A673 (cell line): ENCODE measurements around the gene KRTAP20-3. TPM values are rescaled to one million over a fixed set of nuclear protein-coding genes. Genes with fewer than 3 reads are reported as not detected.

Experiments used
- BruUV-seq: library from RNA; stranded (reverse); fragments of 400-500 nt; replicated peaks from 2 replicates; lab custom pipeline; 2021; lab: Mats Ljungman, UMichigan
- CTCF ChIA-PET: fragments of 300-600 bp; sonication (Branson Sonifier 250); formaldehyde crosslinking; loops from one replicate; lab custom pipeline; 2022; ENCODE audit warnings: antibody characterized with exemption; lab: Charles Lee
- POLR2A ChIA-PET: fragments of 300-600 bp; sonication (Branson Sonifier 250); formaldehyde crosslinking; loops from one replicate; lab custom pipeline; 2022; ENCODE audit warnings: antibody characterized with exemption; ENCODE audit not compliant: low non-redundant PET; lab: Charles Lee
- DNase-seq: peaks from one replicate; pipeline ENCODE4 v3.0.0-alpha.2; 2015; ENCODE audit warnings: low spot score
- H3K27ac ChIP-seq: fragments of 200-600 bp; sonication (generic); 2 replicates; pipeline ENCODE4 v1.5.1; 2016; ENCODE audit warnings: mixed run types, low read depth, mild to moderate bottlenecking, mixed read lengths, antibody characterized with exemption, low read length; ENCODE audit not compliant: poor library complexity, severe bottlenecking
- H3K27me3 ChIP-seq: fragments of 200-600 bp; sonication (generic); replicated peaks from 2 replicates; pipeline ENCODE4 v1.6.1; 2017; ENCODE audit warnings: mixed run types, low read depth, mild to moderate bottlenecking, mixed read lengths, antibody characterized with exemption, low read length; ENCODE audit not compliant: insufficient read depth, poor library complexity
- H3K36me3 ChIP-seq: fragments of 200-600 bp; sonication (generic); 2 replicates; pipeline ENCODE4 v1.6.1; 2016; ENCODE audit warnings: mixed run types, mild to moderate bottlenecking, mixed read lengths, antibody characterized with exemption, low read length; ENCODE audit not compliant: insufficient read depth, poor library complexity, severe bottlenecking
- H3K4me1 ChIP-seq: fragments of 200-600 bp; sonication (generic); 2 replicates; pipeline ENCODE4 v1.6.1; 2017; ENCODE audit warnings: mixed run types, mild to moderate bottlenecking, mixed read lengths, antibody characterized with exemption, low read length; ENCODE audit not compliant: insufficient read depth, poor library complexity, severe bottlenecking
- H3K4me3 ChIP-seq: fragments of 200-600 bp; sonication (generic); 2 replicates; pipeline ENCODE4 v1.5.1; 2016; ENCODE audit warnings: low read depth, mixed run types, mild to moderate bottlenecking, mixed read lengths, low read length; ENCODE audit not compliant: poor library complexity, severe bottlenecking
- H3K9me3 ChIP-seq: fragments of 200-600 bp; sonication (generic); 2 replicates; pipeline ENCODE4 v1.6.1; 2016; ENCODE audit warnings: mixed run types, low read depth, mild to moderate bottlenecking, mixed read lengths, antibody characterized with exemption, low read length; ENCODE audit not compliant: poor library complexity, severe bottlenecking
- EZH2 ChIP-seq: fragments of 200-600 bp; sonication (generic); IDR thresholded peaks from 2 replicates; pipeline ENCODE4 v1.6.1; 2017; ENCODE audit warnings: borderline replicate concordance, low read depth, mild to moderate bottlenecking, mixed read lengths, antibody characterized with exemption, low read length; ENCODE audit not compliant: poor library complexity, severe bottlenecking
- intact Hi-C: fragments of 100-400 bp; cut with micrococcal nuclease; formaldehyde crosslinking; loops from one replicate; pipeline ENCODE4 v1.10.0; 2022; ENCODE audit not compliant: unreplicated experiment
- total RNA-seq: library from RNA; stranded (reverse); gene quantifications from 2 replicates; pipeline ENCODE4 v1.2.3, GENCODE V29; 2021
- TF ChIP-seq, protein P1 (sequence below): fragments of 300-800, 200-600 bp; sonication (generic); conservative IDR thresholded peaks from 2 replicates; pipeline ENCODE4 v1.5.1; 2017; ENCODE audit warnings: low read depth, mild to moderate bottlenecking, antibody characterized with exemption, low read length, moderate library complexity, mixed read lengths

KRTAP20-3 gene
- total RNA-seq, 1 experiment from 2014 or later: not detected

DNA sequence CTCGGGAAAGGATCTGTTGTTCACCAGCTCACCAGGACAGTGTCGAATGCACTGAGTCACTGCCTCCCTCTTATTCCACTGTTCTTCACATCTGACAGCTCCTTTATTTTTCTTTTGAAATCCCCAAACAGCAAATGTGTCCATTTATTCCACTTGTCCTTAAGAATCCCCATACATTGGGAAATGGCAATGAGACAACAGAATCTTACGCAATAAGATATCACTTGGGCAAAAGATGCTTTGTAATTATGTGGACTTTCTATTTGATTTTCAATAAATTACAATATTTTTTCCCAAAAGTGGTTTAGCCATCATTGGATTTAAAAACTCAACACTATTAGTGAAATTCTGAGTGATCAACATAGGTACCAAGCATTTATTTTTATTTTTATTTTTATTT, 4.0 kb upstream of the KRTAP20-3 start:
- Histone ChIP-seq H3K27me3 (no peaks in the 10 kb centered on the region), H3K4me1 (no peaks in the 10 kb centered on the region), H3K27ac (no peak overlapping the region), H3K36me3 (no peaks in the 10 kb centered on the region), H3K9me3 (peaks cover 22% of the 10 kb centered on the region), H3K4me3 (no peak overlapping the region)
- ChIA-PET POLR2A (no interaction called here), CTCF (no interaction called here)
- no TSS peak for BruUV-seq
- TF ChIP-seq EZH2: no peak
- TF ChIP-seq, protein P1, sequence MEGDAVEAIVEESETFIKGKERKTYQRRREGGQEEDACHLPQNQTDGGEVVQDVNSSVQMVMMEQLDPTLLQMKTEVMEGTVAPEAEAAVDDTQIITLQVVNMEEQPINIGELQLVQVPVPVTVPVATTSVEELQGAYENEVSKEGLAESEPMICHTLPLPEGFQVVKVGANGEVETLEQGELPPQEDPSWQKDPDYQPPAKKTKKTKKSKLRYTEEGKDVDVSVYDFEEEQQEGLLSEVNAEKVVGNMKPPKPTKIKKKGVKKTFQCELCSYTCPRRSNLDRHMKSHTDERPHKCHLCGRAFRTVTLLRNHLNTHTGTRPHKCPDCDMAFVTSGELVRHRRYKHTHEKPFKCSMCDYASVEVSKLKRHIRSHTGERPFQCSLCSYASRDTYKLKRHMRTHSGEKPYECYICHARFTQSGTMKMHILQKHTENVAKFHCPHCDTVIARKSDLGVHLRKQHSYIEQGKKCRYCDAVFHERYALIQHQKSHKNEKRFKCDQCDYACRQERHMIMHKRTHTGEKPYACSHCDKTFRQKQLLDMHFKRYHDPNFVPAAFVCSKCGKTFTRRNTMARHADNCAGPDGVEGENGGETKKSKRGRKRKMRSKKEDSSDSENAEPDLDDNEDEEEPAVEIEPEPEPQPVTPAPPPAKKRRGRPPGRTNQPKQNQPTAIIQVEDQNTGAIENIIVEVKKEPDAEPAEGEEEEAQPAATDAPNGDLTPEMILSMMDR: no peak
- intact Hi-C loops: no loop called here
- no peak for DNase-seq

DNA sequence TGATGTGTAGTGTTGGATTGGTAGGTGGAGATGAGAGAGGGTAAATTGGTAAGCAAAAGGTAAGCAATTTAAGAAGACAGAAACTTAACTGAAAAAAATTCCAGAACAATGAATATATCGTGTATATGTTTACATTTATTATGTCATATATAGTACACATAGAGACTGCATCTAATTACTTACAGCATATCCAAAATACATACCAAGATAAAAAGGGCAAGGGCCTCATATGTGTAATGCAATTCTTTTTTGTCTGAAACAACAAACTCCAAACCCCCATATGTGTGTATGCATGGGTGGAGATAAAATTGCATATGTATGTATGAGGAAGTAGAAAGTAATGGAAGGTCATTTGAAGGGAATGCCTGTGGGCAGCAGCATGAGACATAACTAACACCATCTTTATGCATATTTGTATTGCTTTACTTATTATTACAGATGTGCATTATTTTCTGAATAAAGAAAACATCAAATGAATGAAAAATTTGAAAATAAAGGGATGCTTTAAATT, 4.3 kb downstream of the KRTAP20-3 start:
- DNase-seq: no peak
- H3K27me3 ChIP-seq: no peaks in the 10 kb centered on the region
- TF ChIP-seq EZH2: no peak
- TF ChIP-seq, protein P1: no peak
- H3K9me3 ChIP-seq: peaks cover 4% of the 10 kb centered on the region
- no peaks in the 10 kb centered on the region for H3K4me1 ChIP-seq
- intact Hi-C loops: no loop called here
- H3K4me3 ChIP-seq: no peak overlapping the region
- H3K27ac ChIP-seq: no peak overlapping the region
- POLR2A ChIA-PET: no interaction called here
- CTCF ChIA-PET: no interaction called here
- no peaks in the 10 kb centered on the region for H3K36me3 ChIP-seq
- BruUV-seq: no TSS peak

DNA sequence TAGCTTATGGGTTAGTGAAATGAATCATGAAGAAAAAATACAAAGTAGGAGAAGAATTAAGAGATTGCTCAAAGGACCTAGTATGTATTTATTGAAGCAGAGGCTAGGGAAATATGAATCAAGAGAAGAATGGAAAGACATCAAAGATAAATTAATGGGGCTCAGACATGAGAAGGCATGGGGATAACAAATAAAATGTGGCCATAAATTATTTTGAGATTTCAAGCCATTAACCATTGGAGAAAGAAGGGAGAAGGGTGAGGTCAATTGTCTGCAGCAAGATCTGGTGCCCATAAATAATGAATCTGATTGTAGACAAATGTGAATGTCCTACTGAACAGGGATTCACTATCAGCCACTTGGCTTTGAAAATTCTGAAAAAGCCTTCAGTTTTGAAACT, 10.2 kb downstream of the KRTAP20-3 start:
- ChIA-PET CTCF (no interaction called here), POLR2A (no interaction called here)
- DNase-seq: no peak
- BruUV-seq: no TSS peak
- no peak for TF ChIP-seq EZH2
- TF ChIP-seq, protein P1: no peak
- Histone ChIP-seq H3K27me3 (no peaks in the 10 kb centered on the region), H3K36me3 (no peaks in the 10 kb centered on the region), H3K4me1 (no peaks in the 10 kb centered on the region), H3K9me3 (no peaks in the 10 kb centered on the region), H3K27ac (no peak overlapping the region), H3K4me3 (no peak overlapping the region)
- intact Hi-C loops: no loop called here
